ENCODE measurements around the gene SOHLH1. TPM values are rescaled to one million over a fixed set of nuclear protein-coding genes. Genes with fewer than 3 reads are reported as not detected.

SOHLH1 gene
- total and polyA plus RNA-seq, 2 experiments from 2014 or later = not detected

GRCh38 chr9:135683401-135684034 is 15.8 kb downstream of the SOHLH1 start:
- H3K4me1 ChIP-seq (ENCODE audit: low read depth) = no peaks in the 10 kb centered on the region
- TF ChIP-seq CTCF (IDR thresholded peaks at IDR 0.05; ENCODE audit: low read depth, low read length) = no peak
- no peaks in the 10 kb centered on the region for H3K27me3 ChIP-seq
- H3K36me3 ChIP-seq = no peaks in the 10 kb centered on the region
- H3K27ac ChIP-seq = no peak overlapping the region
- no peak for DNase-seq (ENCODE audit: low read depth in 1 of 2, low spot score in 1 of 2)
- no peaks in the 10 kb centered on the region for H3K9me3 ChIP-seq (ENCODE audit: low read depth)
- H3K4me3 ChIP-seq = no peak overlapping the region

- no peaks in the 10 kb centered on the region for H3K4me1 ChIP-seq (ENCODE audit: low read depth)
- H3K27ac ChIP-seq = no peak overlapping the region
- no peak for DNase-seq (ENCODE audit: low read depth in 1 of 2, low spot score in 1 of 2)
- no peak overlapping the region for H3K4me3 ChIP-seq
- H3K9me3 ChIP-seq (ENCODE audit: low read depth) = no peaks in the 10 kb centered on the region
- H3K36me3 ChIP-seq = no peaks in the 10 kb centered on the region
- no peak for TF ChIP-seq CTCF (IDR thresholded peaks at IDR 0.05; ENCODE audit: low read depth, low read length)
- H3K27me3 ChIP-seq = no peaks in the 10 kb centered on the region
Measured at GRCh38 chr9:135681161-135681560, 18.1 kb downstream of the SOHLH1 start.

GRCh38 chr9:135680056-135680455 is 19.2 kb downstream of the SOHLH1 start:
- no peak overlapping the region for H3K27ac ChIP-seq

GRCh38 chr9:135678236-135679017 is 20.9 kb downstream of the SOHLH1 start:
- DNase-seq (ENCODE audit: low read depth in 1 of 2, low spot score in 1 of 2) = no peak
- H3K27me3 ChIP-seq = no peaks in the 10 kb centered on the region
- no peaks in the 10 kb centered on the region for H3K36me3 ChIP-seq
- no peak overlapping the region for H3K4me3 ChIP-seq
- no peak overlapping the region for H3K27ac ChIP-seq
- no peaks in the 10 kb centered on the region for H3K9me3 ChIP-seq (ENCODE audit: low read depth)
- no peak for TF ChIP-seq CTCF (IDR thresholded peaks at IDR 0.05; ENCODE audit: low read depth, low read length)
- no peaks in the 10 kb centered on the region for H3K4me1 ChIP-seq (ENCODE audit: low read depth)

More at GRCh38 chr9:135680056-135680455, 19.2 kb downstream of the SOHLH1 start:
- DNase-seq (ENCODE audit: low read depth in 1 of 2, low spot score in 1 of 2) = no peak
- H3K9me3 ChIP-seq (ENCODE audit: low read depth) = no peaks in the 10 kb centered on the region
- no peak for TF ChIP-seq CTCF (IDR thresholded peaks at IDR 0.05; ENCODE audit: low read depth, low read length)
- H3K36me3 ChIP-seq = no peaks in the 10 kb centered on the region
- no peaks in the 10 kb centered on the region for H3K4me1 ChIP-seq (ENCODE audit: low read depth)
- no peaks in the 10 kb centered on the region for H3K27me3 ChIP-seq
- H3K4me3 ChIP-seq = no peak overlapping the region

GRCh38 chr9:135677641-135678168 is 21.6 kb downstream of the SOHLH1 start:
- Histone ChIP-seq H3K27me3 (no peaks in the 10 kb centered on the region), H3K4me3 (no peak overlapping the region), H3K4me1 (ENCODE audit: low read depth) (no peaks in the 10 kb centered on the region), H3K27ac (no peak overlapping the region), H3K9me3 (ENCODE audit: low read depth) (no peaks in the 10 kb centered on the region), H3K36me3 (no peaks in the 10 kb centered on the region)
- DNase-seq (ENCODE audit: low read depth in 1 of 2, low spot score in 1 of 2) = no peak
- TF ChIP-seq CTCF (IDR thresholded peaks at IDR 0.05; ENCODE audit: low read depth, low read length) = no peak

Measured in cardiac muscle cell (in vitro differentiated cells and primary cell).